GM21381 (cell line): ENCODE measurements around the gene OR4K2.
"Not testable (repeated sequence)": the region's sequence is repeated elsewhere in the genome, so short reads cannot be mapped to it uniquely, and the experiment has no call there.

Source experiments
- ATAC-seq: cut with Tn5 transposase; IDR thresholded peaks from one replicate; pipeline ENCODE4 v1.9.1; 2021; ENCODE audit warnings: mild to moderate bottlenecking, moderate library complexity; ENCODE audit not compliant: unreplicated experiment

Gene OR4K2

GRCh38 chr14:19874842-19875241 is at the start of gene OR4K2:
TSS of gene OR4K2 (plus strand) at chr14:19875142. CDS start at chr14:19876268, 1,126 bp downstream.
- no peak for ATAC-seq

GRCh38 chr14:19827626-19828244 is 47.2 kb upstream of the OR4K2 start:
- not testable (repeated sequence) for ATAC-seq

GRCh38 chr14:19828314-19828713 is 46.6 kb upstream of the OR4K2 start:
- ATAC-seq: no peak

- ATAC-seq: not testable (repeated sequence)
Observed at GRCh38 chr14:19834203-19834848, 40.6 kb upstream of the OR4K2 start.

GRCh38 chr14:19838433-19838832 is 36.5 kb upstream of the OR4K2 start:
- no peak for ATAC-seq

- ATAC-seq: no peak
Observed at GRCh38 chr14:19851365-19851764, 23.6 kb upstream of the OR4K2 start.

- ATAC-seq: not testable (repeated sequence)
Observed at GRCh38 chr14:19866061-19866669, 8.8 kb upstream of the OR4K2 start.

GRCh38 chr14:19873178-19873577 is 1.8 kb upstream of the OR4K2 start:
- no peak for ATAC-seq

- no peak for ATAC-seq
Observed at GRCh38 chr14:19878029-19878642, 3.2 kb downstream of the OR4K2 start.

GRCh38 chr14:19895282-19895681 is 20.3 kb downstream of the OR4K2 start:
- no peak for ATAC-seq

- ATAC-seq: no peak
Observed at GRCh38 chr14:19900999-19901398, 26.1 kb downstream of the OR4K2 start.

- ATAC-seq: no peak
Observed at GRCh38 chr14:19902409-19902808, 27.5 kb downstream of the OR4K2 start.

GRCh38 chr14:19906665-19907064 is 31.7 kb downstream of the OR4K2 start:
- no peak for ATAC-seq

GRCh38 chr14:19911114-19911513 is 36.2 kb downstream of the OR4K2 start:
- no peak for ATAC-seq

GRCh38 chr14:19917243-19917642 is 42.3 kb downstream of the OR4K2 start:
- no peak for ATAC-seq

- no peak for ATAC-seq
Observed at GRCh38 chr14:19917955-19918518, 43.1 kb downstream of the OR4K2 start.

GRCh38 chr14:19918553-19919264 is 43.8 kb downstream of the OR4K2 start:
- no peak for ATAC-seq

- no peak for ATAC-seq
Observed at GRCh38 chr14:19920021-19920657, 45.2 kb downstream of the OR4K2 start, which contains the start of gene OR4K5. TSS of gene OR4K5 (plus strand) at chr14:19920607. CDS start at chr14:19920607, 0 bp downstream.

- no peak for ATAC-seq
Observed at GRCh38 chr14:19930617-19931016, 55.7 kb downstream of the OR4K2 start, which contains the start of gene OR4K1. TSS of gene OR4K1 (plus strand) at chr14:19930917. CDS start at chr14:19935667, 4,750 bp downstream.
